Right atrium auricular region (tissue), 2 donors: ENCODE measurements around the gene MYOCD. TPM values are rescaled to one million over a fixed set of nuclear protein-coding genes. Genes with fewer than 3 reads are reported as not detected.

ENCODE experiments used
- DNase-seq: peaks from one replicate; pipeline ENCODE4 v3.0.0-alpha.2; 2019; ENCODE audit warnings: low spot score
- H3K27ac ChIP-seq, 2 donors: fragments of 200-600 bp; sonication (generic); 1 replicate in 1 of 2; 2 replicates in 1 of 2; pipeline ENCODE4 v1.5.1; 2016 to 2019
- H3K27me3 ChIP-seq, 2 donors: fragments of 200-600 bp; sonication (generic); one replicate each; pipeline versions ENCODE4 v1.5.1 to v1.6.0; 2017 to 2019
- H3K36me3 ChIP-seq: fragments of 200-600 bp; sonication (generic); one replicate; pipeline ENCODE4 v1.5.1; 2016
- H3K4me1 ChIP-seq, 2 donors: fragments of 200-600 bp; sonication (generic); one replicate each; pipeline versions ENCODE4 v1.5.1 to v1.6.0; 2017 to 2019
- H3K4me3 ChIP-seq, 2 donors: fragments of 200-600 bp; sonication (generic); 1 replicate in 1 of 2; 2 replicates in 1 of 2; pipeline ENCODE4 v1.5.1; 2017 to 2019; ENCODE audit warnings: mild to moderate bottlenecking in 1 of 2, moderate library complexity in 1 of 2
- H3K9me3 ChIP-seq, 2 donors: fragments of 200-600 bp; sonication (generic); one replicate each; pipeline ENCODE4 v1.5.1; 2019
- total RNA-seq, 2 donors: library from RNA; depleted of rRNA; stranded (reverse); fragments of >200 nt; gene quantifications; one replicate each; pipeline ENCODE4 v1.1.0, GENCODE V29; 2016
- TF ChIP-seq, protein P1 (sequence below), 2 donors: fragments of 200-600 bp; sonication (generic); IDR thresholded peaks; one replicate each; pipeline ENCODE4 v1.5.1; 2019; ENCODE audit warnings: antibody characterized with exemption in 2 of 2

MYOCD gene
- total RNA-seq, 2 donors from 2014 or later = 50.6 to 65.1 TPM

DNA sequence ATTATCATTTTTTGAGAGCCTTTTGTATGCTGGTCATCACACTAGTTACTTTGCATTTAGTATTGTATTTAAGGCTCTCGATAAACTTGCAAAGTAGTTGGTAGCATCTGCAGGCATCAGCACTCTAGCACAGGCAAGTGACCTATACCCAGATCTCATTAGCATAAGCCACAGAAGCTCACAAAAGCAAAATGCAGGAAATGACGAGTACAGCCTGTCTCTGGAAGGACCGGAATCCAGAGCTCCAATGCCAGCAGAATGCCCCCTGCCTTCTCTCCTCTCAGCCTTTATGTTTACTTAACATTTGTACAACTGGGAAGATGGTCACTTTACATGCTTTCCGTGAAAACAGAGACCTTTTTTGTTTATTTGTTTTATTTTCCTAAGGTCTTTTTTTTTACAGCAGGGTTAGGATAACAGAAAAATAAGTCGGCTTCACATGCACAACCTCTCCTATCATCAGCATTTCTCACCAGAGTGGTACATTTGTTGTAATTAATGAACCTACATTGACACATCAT is 45.4 kb upstream of the MYOCD start:
- DNase-seq = no peak
- Histone ChIP-seq H3K9me3 (no peaks in the 10 kb centered on the region), H3K4me1 (peaks cover 0 to 3% of the 10 kb centered on the region in 2 donors), H3K27ac (no peak overlapping the region), H3K36me3 (no peaks in the 10 kb centered on the region), H3K27me3 (no peaks in the 10 kb centered on the region), H3K4me3 (no peak overlapping the region)
- TF ChIP-seq, protein P1, sequence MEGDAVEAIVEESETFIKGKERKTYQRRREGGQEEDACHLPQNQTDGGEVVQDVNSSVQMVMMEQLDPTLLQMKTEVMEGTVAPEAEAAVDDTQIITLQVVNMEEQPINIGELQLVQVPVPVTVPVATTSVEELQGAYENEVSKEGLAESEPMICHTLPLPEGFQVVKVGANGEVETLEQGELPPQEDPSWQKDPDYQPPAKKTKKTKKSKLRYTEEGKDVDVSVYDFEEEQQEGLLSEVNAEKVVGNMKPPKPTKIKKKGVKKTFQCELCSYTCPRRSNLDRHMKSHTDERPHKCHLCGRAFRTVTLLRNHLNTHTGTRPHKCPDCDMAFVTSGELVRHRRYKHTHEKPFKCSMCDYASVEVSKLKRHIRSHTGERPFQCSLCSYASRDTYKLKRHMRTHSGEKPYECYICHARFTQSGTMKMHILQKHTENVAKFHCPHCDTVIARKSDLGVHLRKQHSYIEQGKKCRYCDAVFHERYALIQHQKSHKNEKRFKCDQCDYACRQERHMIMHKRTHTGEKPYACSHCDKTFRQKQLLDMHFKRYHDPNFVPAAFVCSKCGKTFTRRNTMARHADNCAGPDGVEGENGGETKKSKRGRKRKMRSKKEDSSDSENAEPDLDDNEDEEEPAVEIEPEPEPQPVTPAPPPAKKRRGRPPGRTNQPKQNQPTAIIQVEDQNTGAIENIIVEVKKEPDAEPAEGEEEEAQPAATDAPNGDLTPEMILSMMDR (IDR thresholded peaks at IDR 0.05) = no peak

- no peaks in the 10 kb centered on the region for H3K9me3 ChIP-seq
- TF ChIP-seq, protein P1 (IDR thresholded peaks at IDR 0.05) = no peak
- no peaks in the 10 kb centered on the region for H3K36me3 ChIP-seq
- peaks cover 0 to 3% of the 10 kb centered on the region in 2 donors for H3K4me1 ChIP-seq
- no peak for DNase-seq
- H3K27me3 ChIP-seq = no peaks in the 10 kb centered on the region
- H3K27ac ChIP-seq = peak overlapping the region; percentile 53 to 84
- peak overlapping the region in 1 of 2 donors; percentile 24 for H3K4me3 ChIP-seq
Measured at GRCh38 chr17:12622726-12623125, 43.0 kb upstream of the MYOCD start.

GRCh38 chr17:12623220-12623848 is 42.4 kb upstream of the MYOCD start:
- DNase-seq = no peak
- no peaks in the 10 kb centered on the region for H3K36me3 ChIP-seq
- no peaks in the 10 kb centered on the region for H3K9me3 ChIP-seq
- peak overlapping the region; percentile 53 to 84 for H3K27ac ChIP-seq
- TF ChIP-seq, protein P1 (IDR thresholded peaks at IDR 0.05) = no peak
- peaks cover 0 to 3% of the 10 kb centered on the region in 2 donors for H3K4me1 ChIP-seq
- no peaks in the 10 kb centered on the region for H3K27me3 ChIP-seq
- H3K4me3 ChIP-seq = peak overlapping the region in 1 of 2 donors; percentile 24

DNA sequence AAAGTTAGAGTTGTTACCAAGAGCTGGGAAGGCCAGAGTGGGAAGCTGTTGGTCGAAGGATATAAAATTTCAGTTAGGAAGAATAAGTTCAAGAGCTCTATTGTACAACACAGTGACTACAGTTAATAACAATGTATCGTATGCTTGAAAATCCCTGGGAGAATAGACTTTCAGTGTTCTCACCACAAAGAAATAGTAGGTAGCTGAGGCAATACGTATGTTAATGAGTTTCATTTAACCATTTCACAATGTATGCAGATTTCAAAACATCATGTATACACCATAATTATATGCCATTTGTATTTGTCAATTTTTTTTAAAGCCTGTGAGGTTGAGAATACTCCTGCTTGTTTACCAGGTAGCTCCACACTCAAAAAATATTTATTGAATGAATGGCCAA is 41.5 kb upstream of the MYOCD start:
- Histone ChIP-seq H3K27me3 (no peaks in the 10 kb centered on the region), H3K4me1 (peaks cover 0 to 3% of the 10 kb centered on the region in 2 donors), H3K27ac (peak overlapping the region; percentile 53 to 84)

GRCh38 chr17:12625092-12625491 is 40.6 kb upstream of the MYOCD start:
- Histone ChIP-seq H3K9me3 (no peaks in the 10 kb centered on the region), H3K27ac (peak overlapping the region; percentile 29 to 45), H3K27me3 (no peaks in the 10 kb centered on the region), H3K4me1 (peaks cover 0 to 3% of the 10 kb centered on the region in 2 donors), H3K36me3 (no peaks in the 10 kb centered on the region), H3K4me3 (no peak overlapping the region)
- TF ChIP-seq, protein P1 (IDR thresholded peaks at IDR 0.05) = no peak
- no peak for DNase-seq

More for the DNA sequence above, 41.5 kb upstream of the MYOCD start:
- no peak for DNase-seq
- TF ChIP-seq, protein P1 (IDR thresholded peaks at IDR 0.05) = no peak
- H3K4me3 ChIP-seq = no peak overlapping the region
- no peaks in the 10 kb centered on the region for H3K36me3 ChIP-seq
- no peaks in the 10 kb centered on the region for H3K9me3 ChIP-seq
